B cell (primary cell): ENCODE measurements around the gene ADGRD1.

Experiments
- EZH2 ChIP-seq: IDR thresholded peaks from 2 replicates; pipeline ENCODE4 v1.6.1; 2012; ENCODE audit warnings: borderline replicate concordance, low read depth, mild to moderate bottlenecking, moderate library complexity, low read length; ENCODE audit not compliant: insufficient read depth, poor library complexity, severe bottlenecking
- TF ChIP-seq, protein P1 (sequence below): fragments of 200-600 bp; IDR thresholded peaks from one replicate; pipeline ENCODE4 v1.8.0; 2022; ENCODE audit warnings: antibody characterized with exemption, mild to moderate bottlenecking

DNA sequence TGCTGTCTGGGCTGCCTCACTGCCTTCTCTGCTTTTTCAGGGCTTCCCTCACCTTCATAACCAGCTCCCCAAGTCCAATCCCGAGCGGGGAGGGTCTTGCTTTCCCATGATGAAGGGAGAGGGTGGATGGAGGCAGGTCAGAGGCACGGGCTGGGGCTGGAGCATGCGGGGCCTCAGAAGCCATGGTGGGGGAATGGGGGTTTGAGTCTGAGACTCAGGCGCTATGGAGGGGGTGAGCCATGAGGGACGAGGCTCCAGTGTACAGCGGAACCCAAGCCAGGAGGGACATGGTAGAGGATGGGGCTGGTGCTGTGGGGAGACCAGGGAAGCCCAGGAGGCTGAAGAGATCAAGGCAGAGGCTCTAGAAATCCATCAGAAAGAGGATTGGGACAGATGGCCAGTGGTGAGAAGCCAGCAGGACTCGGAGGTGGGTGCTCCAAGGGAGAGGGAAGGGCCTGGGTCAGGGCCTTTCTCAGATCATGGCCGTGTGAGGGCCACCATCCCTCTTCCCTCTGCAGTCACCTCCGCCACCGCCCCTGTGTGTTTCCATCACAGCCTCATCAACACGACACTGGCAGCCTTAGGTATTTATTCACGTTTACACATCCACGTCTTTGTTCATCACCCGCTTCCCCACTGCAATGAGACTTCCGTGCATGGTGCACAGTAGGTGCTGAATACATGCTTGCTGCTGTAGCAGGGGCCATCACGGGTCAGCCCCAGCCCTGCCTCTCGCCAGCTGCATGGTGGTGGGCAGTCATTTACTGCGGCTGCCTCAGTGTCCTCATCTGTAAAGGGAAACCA is 144.7 kb downstream of the ADGRD1 start:
- TF ChIP-seq, protein P1, sequence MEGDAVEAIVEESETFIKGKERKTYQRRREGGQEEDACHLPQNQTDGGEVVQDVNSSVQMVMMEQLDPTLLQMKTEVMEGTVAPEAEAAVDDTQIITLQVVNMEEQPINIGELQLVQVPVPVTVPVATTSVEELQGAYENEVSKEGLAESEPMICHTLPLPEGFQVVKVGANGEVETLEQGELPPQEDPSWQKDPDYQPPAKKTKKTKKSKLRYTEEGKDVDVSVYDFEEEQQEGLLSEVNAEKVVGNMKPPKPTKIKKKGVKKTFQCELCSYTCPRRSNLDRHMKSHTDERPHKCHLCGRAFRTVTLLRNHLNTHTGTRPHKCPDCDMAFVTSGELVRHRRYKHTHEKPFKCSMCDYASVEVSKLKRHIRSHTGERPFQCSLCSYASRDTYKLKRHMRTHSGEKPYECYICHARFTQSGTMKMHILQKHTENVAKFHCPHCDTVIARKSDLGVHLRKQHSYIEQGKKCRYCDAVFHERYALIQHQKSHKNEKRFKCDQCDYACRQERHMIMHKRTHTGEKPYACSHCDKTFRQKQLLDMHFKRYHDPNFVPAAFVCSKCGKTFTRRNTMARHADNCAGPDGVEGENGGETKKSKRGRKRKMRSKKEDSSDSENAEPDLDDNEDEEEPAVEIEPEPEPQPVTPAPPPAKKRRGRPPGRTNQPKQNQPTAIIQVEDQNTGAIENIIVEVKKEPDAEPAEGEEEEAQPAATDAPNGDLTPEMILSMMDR = no peak
- TF ChIP-seq EZH2 = no peak
